Hematopoietic multipotent progenitor cell treated with erythropoietin and hydrocortisone succinate and interleukin-3 and kit ligand, for 8 days (in vitro differentiated cells): Measurements from ENCODE around the gene CBX4.
A peak's percentile ranks its signal among the peaks of the same experiment; 100 is the strongest.

ENCODE experiments used
- DNase-seq: peaks from one replicate; pipeline ENCODE4 v3.0.0-alpha.2; 2015

CBX4 gene

DNA sequence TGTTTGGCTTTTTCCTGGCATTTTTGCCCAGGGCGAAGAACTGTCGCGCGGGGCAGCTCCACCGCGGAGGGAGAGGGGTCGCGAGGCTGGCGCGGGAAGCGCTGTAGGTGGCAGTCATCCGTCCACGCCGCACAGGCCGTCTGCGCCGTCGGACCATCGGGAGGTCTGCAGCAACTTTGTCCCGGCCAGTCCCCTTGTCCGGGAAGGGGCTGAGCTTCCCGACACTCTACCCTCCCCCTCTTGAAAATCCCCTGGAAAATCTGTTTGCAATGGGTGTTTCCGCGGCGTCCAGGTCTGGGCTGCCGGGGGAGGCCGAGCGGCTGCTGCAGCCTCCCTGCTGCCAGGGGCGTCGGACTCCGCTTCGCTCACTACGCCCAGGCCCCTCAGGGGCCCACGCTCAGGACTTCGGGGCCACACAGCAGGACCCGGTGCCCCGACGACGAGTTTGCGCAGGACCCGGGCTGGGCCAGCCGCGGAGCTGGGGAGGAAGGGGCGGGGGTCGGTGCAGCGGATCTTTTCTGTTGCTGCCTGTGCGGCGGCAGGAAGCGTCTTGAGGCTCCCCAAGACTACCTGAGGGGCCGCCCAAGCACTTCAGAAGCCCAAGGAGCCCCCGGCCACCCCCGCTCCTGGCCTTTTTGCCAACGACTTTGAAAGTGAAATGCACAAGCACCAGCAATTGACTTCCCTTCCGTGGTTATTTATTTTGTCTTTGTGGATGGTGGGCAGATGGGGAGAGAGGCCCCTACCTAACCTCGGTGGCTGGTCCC lies 2.3 kb upstream of the CBX4 start:
- DNase-seq: no peak

DNA sequence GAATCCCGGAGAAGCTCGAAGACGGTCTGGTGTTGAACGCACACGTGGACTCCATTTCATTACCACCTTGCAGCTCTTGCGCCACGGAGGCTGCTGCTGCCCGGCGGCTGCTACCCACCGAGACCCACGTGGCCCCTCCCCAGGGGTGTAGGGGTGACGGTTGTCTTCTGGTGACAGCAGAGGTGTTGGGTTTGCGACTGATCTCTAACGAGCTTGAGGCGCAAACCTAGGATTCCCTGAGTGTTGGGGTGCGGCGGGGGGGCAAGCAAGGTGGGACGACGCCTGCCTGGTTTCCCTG lies 1.7 kb upstream of the CBX4 start:
- no peak for DNase-seq

DNA sequence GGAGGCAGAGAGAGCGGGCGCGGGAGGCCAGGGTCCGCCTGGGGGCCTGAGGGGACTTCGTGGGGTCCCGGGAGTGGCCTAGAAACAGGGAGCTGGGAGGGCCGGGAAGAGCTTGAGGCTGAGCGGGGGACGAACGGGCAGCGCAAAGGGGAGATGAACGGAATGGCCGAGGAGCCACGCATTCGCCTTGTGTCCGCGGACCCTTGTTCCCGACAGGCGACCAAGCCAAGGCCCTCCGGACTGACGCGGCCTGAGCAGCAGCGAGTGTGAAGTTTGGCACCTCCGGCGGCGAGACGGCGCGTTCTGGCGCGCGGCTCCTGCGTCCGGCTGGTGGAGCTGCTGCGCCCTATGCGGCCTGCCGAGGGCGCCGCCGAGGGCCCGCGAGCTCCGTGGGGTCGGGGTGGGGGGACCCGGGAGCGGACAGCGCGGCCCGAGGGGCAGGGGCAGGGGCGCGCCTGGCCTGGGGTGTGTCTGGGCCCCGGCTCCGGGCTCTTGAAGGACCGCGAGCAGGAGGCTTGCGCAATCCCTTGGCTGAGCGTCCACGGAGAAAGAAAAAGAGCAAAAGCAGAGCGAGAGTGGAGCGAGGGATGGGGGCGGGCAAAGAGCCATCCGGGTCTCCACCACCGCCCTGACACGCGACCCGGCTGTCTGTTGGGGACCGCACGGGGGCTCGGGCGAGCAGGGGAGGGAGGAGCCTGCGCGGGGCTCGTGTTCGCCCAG lies 1.2 kb upstream of the CBX4 start:
- DNase-seq: peak; percentile 47

DNA sequence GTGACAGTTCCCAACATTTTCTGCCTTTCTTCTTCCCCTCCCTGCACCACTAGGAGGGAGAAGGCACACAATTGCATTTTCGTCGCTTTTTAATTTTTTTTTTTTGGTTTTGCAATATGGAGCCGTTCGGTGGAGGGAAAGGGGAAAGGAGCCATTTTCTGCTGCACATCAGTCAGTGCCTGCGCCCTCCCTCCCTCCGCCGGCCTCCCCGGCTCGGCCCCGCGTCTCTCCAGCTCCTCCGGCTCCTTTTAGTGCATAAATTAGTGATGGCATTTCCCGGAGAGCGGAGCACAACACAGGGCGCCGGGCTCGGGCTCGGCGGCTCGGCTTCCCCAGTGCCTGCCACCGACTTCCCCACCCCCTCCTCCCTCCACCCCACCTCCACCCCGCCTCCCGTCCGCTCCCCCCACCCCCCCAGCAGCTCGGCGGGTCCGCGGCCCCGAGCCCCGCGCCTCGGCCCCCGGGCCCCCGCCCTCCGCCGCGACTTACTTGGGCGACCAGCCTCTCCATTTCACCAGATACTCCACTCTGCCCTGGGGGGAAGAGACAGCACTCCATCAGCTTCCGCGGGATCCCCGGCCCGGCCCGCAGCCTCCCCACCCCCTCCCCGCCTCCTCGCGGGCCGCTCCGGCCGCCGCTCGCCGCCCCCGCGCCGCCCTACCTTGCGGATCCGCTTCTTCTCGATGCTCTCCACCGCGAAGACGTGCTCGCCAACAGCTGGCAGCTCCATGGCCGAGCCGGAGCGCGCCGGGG lies 542 bp downstream of the CBX4 start:
- peak; percentile 52 for DNase-seq

DNA sequence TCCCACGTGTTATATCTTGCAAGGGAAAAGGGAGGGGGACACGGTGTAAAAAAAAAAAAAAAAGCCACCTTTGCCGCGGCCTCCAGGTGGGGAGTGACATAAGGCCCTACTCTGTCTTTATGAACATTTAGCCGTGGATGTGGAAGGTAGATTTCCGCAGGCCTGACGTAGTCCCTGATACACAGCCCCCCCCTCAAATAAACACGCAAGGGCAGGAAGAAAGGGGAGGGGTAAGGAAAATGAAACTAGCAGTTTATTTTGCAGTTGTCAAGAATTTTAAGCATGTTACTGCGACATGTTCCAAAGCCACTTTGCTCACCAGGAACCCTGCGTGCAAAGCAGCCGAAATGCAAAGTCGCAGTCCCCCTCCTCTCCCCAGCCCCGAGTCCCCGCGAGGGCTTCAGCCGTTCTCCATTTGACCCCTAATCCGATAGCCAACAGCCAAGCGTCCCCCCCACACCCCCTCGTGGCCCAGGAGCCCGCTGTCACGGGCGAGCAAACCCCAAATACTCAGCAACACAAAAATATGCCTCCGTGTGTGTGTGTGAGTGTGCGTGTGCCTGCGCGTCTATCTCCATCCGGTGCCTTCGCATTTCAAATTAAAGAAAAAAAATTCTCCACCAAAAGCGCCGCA lies 1.2 kb downstream of the CBX4 start:
- no peak for DNase-seq

DNA sequence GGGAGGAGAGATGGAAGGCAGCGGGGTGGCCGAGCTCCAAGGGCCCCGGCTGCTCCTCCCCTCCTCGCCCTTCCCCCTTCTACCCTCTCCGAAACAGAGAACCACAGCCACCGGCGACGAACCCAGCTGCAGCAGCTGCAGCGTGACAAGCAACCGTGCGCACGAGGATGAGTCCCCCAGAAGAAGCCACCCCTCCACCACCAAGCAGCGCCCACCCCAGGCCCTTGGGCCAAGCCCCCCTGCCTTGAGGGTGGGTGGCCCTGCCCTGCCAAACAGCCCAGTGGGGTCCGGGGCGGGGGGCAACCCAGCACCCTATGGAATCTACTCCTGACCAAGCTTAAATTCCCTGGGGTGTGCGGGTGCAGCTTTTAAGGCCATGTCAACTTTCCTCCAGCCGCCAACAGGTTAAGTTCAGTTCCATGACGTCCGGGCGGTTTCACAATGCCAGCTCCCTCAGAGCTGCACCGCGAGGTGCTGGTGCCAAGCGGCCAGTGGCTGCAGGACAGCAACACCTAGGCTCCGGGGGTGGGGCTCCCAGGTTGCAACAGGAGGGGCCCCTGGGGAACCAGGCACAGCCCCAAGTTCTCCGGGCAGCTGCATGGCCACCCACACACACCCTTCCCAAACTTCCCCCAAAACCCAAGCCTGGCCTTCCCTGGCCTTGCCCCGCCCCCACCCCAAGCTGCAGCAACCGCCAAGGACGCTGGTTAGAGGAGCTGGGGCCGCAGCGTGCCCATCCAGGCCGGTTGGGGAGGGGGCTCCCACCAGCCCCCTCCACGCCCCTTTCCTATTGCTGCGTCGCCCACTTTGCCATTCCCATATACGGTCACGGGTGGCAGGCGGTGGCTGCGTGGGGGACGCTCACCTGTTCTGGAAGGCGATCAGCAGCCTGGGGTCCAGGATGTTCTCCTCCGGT lies 2.0 kb downstream of the CBX4 start:
- DNase-seq: peak; percentile 76

DNA sequence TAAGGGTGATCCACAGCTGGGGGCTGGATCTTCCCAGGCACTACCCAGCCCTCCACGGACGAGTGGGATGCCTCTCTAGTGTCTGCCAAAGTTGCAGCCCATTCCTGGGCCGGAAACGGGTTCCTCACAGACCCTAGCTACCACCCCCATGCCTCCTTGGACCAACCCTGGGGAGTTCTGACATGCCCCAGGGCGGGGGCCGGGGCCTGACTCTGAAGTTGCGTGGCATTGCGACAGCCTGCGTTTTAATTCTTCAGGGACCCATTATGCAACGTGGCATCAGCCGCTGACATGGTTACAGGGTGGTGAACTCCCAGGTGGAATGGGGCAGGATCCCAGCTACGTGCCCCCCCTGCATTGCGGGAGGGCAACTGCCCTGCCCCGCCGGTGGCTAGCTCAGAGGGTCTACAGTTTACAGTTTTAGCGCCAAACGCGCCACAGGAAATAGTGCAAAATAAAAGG lies 2.7 kb downstream of the CBX4 start:
- DNase-seq: no peak

DNA sequence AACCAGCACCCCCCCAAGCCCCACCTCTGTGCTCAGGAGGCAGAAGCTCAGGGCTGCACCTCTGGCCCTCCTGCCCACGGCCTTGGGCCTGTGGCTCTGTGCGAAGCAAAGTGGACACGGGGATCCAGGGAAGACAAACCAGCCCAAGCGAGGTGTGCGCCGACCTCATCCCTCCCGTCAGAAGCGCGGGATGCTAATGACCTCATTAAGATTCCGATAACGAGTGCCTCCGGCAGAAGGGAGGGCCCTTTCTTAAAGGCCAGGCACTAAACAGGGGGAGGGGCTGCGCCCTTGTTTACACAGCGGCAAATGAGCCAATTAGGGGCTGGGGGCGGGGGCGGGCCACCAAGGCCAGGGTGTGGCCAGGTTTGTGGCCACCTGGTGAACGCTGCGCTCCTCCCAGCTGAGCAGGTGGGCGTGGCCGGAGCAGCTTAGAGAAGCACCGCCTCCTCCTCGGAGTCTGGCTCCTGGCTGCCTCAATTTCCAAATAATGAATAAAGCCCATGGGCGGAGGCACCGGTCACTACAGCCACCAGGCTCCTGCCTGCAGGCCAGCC lies 3.2 kb downstream of the CBX4 start:
- DNase-seq: no peak

DNA sequence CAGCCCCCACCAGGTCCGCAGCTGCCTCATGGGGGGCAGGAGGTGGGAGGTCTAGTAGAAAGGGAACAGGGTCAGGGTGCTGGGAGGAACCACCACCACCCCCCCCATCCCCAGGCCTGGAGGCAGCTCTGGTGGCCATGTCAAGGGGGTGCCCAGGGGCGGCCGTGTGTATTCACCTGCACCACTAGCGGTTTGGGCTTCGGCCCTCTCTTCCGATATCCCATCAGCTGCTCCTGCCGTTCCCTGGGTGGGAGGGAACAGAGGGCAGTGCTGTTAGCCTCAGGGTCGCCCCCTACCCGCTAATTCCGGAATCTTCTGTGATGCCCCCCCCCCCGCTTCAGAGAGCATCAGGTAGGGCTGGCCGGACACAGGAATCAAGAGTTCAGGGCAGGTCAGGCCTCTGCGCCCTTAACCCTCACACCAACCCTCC lies 3.8 kb downstream of the CBX4 start:
- no peak for DNase-seq

DNA sequence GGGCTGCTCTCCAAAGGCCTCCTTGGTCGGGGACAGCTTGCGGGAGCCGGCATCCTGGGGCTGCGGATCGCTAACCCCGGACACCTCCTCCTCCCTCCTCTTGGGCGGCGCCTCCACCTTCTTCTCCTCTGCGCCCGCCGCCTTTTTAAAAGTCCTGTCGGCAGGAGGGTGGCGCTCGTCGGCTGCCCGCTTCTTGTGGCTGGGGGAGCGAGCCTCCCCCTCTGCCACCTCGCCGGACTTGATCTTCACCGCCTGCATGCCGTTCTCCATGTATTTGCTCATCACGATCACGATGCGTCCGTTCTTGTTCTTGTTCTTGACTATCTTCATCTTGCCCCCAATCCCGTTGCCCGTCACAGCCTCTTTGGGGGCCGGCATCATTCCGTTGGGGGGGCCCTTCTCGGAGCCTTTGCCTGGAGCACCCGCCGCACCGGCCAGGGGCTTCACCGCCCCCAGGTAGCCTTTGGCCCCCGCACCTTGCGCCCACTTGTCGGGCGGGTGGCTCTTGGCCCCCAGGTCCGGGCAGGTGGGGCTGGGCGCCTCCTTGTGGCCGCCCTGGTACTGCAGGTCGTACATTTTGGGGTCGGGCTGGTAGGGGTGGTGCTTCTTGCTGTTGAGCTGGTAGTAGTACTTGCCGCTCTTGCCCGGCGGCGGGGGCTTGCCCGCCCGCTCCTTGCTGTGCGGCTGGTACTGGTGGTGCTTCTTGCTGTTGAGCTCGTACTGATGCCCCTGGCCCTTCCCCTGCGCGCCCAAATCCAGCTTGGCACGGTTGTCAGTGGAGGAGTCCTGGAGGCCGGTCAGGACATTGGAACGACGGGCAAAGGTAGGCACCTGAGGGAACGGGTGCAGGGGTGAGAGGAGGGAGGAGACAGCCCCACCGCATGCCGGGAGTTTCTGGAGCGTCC lies 4.4 kb downstream of the CBX4 start:
- DNase-seq: no peak

DNA sequence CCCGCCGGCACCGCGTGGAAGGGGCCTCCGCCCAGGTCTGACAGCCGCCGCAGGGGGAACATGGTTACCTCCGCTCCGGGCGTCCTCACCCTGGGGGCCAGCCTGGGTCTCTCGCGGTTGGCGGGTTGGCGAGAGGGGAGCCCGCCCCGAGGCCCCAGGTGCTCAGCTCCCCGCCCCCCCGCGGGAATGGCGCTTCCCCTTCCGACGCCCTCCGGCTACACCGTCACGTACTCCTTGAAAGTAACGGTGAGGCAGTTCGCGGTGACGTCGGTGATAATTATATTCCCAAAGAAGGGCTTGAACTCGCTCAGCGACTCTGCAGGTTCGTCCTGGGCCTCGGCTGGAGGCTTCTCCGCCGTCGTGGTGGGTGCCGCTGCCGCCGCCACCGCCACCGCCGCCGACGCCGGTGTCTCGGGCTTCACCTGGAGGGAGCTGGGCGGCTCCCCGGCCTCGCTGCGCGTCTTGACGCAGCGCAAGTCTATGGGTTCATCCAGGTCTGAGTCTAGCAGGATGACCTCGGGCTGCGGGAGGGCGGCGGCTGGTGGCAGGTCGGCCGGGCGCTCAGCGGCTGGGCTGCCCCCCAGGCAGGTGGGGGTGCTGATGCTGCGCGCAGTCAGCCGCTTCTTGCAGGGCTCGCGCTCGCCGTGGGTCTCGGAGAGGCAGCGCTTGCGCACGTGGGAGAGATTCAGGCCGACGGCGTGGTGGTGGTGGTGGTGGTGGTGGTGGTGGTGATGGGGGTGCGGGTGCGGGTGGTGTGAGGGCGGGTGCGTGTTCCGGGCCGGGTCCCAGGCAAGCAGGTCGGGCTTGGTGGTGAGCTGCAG lies 5.3 kb downstream of the CBX4 start:
- DNase-seq: no peak

DNA sequence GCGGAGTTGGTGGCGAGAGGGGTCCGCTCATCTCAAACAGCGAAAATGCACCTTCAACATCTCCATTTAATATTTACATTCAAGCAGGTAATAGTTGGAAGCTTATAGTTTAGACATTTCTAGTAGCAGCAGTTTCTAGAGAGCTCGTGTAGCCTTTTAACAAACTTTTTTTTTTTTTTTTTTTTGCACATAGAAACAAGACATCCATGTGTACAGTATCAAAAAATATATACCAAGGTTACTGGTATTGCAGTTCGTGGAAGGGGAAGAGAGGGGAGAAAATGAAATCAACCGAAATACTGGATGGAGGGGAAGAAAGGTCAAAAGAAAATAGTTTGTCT lies 6.2 kb downstream of the CBX4 start:
- no peak for DNase-seq

DNA sequence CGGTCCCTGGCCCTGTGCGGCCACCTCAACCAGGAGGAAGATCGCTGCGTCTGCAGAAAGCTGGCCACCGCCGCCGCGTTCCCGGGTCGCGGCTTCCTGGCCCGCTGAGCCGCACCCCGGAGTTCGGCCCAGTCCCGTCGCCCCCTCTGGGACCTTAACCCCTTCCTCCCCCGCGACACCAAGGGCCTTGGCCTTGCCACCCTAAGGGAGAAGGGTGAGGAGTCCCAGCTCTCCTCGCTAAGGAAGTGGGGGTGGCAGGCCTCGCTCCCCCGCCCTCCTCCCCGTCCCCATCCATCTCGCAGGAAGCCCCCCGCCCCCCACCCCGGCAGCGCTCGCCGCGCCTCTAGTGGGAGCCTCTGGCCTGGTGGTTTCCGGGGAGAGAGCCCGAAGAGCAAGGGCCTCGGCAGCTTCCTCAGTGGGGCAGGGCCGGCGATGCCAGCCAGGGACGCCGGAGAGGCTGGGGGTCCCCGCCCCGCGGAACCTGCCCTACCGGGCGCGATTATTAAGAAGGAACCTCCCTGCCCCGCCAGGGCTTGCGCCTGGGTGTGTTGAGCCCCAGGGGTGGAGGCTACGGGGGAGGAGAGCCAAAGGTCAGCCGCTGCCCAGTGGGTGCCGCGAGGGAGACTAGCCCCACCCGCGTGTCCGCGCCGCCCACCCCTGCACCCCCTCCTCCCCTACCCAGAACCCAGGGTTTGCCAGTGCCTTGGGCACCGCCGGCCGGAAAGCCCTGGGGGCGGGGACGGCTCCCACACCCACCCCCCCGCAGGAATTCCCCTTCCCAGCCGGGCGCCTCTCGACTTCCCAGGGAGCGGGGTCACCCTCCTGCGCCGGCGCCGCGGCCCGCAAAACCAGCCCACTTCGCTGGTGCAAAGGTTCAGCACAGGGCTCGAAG lies 6.8 kb downstream of the CBX4 start:
- DNase-seq: no peak

DNA sequence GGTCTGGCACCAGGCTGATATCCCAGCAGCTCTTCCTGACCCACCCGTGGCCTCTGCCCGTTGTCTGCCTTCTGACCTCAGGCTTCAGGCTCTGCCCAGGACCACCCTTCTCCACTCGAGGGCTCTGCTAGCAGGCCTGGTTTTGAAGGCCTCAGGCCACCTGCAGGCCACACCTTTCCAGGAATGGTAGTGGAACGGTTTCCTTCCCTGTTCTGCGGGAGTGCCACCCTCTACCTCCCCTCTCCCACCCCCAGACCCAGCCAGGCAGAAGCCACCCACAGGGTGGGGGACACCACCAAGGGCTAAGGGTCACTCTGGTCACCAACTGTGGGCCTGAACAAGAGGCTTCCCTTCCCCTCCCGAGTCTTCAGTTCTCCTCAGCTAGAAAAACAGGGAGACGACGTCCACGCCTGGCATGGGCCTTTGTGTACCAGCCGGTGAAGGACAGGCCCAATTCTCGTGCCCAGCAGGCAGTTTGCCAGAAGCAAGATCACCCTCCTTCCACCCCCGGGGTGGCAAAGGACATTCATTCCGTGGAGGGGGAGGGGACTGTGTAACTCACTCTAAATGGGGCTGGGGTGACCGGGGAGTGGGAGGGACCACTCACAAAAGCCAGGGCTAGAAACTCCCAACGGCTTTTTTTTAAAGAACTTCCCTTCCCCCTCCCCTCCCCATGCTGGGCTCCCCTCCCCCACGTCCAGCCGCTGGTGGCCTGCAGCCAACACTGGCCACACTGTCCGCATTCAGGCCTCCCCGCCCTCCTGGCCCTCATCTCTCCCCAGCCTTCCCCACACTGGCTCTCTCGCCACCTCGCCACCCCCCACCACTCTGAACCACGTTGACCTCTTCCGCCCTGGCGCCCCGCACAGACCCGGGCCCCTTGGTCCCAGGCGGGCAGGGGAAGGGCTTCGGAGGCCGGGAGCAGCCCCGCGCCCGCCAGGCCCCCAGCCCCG lies 7.7 kb downstream of the CBX4 start:
- no peak for DNase-seq

DNA sequence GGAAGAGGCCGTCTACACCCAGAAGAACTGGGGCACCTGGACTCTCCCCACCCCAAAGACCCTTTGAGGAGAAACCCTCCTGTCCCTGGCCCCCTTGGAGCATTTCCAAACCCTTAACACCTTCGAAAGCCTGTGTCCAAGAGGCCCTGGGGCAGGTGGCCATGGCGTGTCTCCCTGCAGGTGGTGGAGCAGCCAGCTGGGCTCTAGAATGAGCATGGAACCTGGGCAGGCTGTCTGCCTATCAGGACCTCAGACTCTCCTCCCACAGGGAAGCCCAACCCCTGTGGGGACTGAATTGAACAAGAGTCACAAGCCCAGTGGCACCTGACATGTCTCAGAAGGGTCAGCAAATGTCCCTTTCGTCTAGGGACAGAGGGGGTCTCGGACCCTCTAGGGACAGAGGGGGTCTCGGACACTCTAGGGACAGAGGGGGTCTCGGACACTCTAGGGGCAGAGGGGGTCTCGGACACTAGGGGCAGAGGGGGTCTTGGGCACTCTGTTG lies 8.4 kb downstream of the CBX4 start:
- no peak for DNase-seq

DNA sequence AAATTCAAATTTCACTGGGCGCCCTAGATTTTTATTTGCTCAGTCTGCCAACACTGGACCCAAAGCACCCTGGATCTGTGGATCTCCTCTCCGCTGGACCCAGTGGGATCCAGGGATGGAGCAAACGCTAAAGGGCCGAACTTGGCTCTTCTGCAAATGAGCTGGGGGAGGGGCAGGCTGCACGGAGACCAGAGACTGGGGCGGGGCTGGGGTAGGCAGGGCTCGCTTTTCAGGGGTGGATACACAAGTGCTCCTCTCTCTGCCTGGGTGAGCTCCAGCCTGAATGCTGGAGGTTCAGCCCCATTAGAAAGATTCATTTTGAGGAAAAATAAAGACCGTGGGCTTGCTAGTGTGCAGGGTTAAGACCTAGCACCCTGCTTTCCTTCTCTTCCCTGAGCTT lies 8.9 kb downstream of the CBX4 start:
- DNase-seq: no peak

DNA sequence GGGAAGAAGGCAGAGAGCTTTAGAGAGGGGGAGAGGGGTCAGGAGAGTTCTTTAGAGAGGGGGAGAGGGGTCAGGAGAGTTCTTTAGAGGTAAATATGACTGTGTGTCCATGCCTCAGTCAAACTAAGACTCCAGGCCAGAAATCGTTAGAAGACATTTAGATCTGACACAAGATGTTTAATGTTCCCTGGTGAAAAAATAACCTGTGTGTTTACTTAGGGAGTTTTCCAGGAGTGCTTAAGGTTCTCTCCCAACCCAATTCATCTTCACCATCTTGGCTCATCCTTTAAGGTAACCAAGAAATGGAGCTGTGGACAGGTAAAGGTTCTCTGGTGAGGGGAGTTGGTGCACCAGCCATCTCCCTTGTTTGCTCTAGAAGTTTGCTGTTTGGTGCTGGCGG lies 9.8 kb downstream of the CBX4 start:
- no peak for DNase-seq

DNA sequence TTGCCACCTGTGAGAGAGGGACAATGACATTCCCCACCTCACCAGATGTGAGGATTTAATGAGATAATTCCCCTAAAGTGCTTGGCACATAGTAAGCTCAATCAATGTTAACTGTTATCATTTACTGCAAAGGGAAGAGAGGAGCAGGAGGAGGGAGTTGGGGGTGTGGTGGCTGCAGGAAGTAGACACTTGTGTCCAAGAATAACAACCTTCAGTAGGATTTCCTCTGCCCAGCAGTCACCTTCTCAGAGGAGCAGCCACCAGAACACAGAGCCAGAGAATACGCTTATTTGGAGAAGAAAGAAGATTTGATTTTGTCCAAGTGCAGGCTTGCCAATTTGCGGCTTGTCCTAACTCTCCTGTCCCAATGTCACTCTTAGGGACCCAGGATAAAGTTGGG lies 10.2 kb downstream of the CBX4 start:
- DNase-seq: no peak
